GM12878 (cell line): ENCODE measurements around the gene SYNRG. TPM values are rescaled to one million over a fixed set of nuclear protein-coding genes. Genes with fewer than 3 reads are reported as not detected.

Source experiments
- ATAC-seq: fragments of 200-7000 bp; cut with Tn5 transposase; 3 replicates; pipeline ENCODE4 v1.9.1; 2020; ENCODE audit warnings: mild to moderate bottlenecking, moderate library complexity
- BruUV-seq: library from RNA; stranded (reverse); fragments of 400-500 nt; replicated peaks from 2 replicates; lab custom pipeline; 2021; lab: Mats Ljungman, UMichigan
- CTCF ChIA-PET: fragments of 300-600 bp; sonication (Branson Sonifier 250); formaldehyde crosslinking; extraction: SDS; loops from one replicate; lab custom pipeline; 2021; ENCODE audit warnings: inconsistent platforms; lab: Yijun Ruan, JAX
- POLR2A ChIA-PET: fragments of 350-600 bp; formaldehyde crosslinking; extraction: SDS; loops from one replicate; lab custom pipeline; 2021; ENCODE audit warnings: inconsistent platforms; lab: Charles Lee
- RAD21 ChIA-PET: fragments of 300-600 bp; sonication (Branson Sonifier 250); formaldehyde crosslinking; loops from one replicate; lab custom pipeline; 2023; ENCODE audit warnings: antibody characterized with exemption; ENCODE audit not compliant: unreplicated experiment; lab: Charles Lee
- SMC1A ChIA-PET: fragments of 300-600 bp; sonication (Branson Sonifier 250); formaldehyde crosslinking; loops from one replicate; lab custom pipeline; 2023; ENCODE audit not compliant: unreplicated experiment, uncharacterized antibody; lab: Charles Lee
- DNase-seq: peaks from one replicate; pipeline ENCODE4 v3.0.0-alpha.2; 2011; ENCODE audit warnings: low read depth, low spot score
- FAIRE-seq: peaks from 3 replicates; lab custom pipeline; 2011; peaks lifted over from hg19 to GRCh38; lab: Jason Lieb, UNC
- H2AFZ ChIP-seq: 2 replicates; pipeline ENCODE4 v1.6.0; 2011; ENCODE audit warnings: low read depth, low read length, control low read depth; ENCODE audit not compliant: control insufficient read depth
- H3K27ac ChIP-seq: 2 replicates; pipeline ENCODE4 v1.5.1; 2011; ENCODE audit warnings: control low read depth; ENCODE audit not compliant: control insufficient read depth, insufficient read depth
- H3K27me3 ChIP-seq, 2 experiments: replicated peaks in 1 of 2; 2 replicates each; pipeline versions ENCODE4 v1.6.0 to v1.6.1; 2011; ENCODE audit warnings: low read length in 1 of 2; ENCODE audit not compliant: control insufficient read depth in 2 of 2, insufficient read depth in 2 of 2
- H3K36me3 ChIP-seq, 2 experiments: 2 replicates each; pipeline ENCODE4 v1.5.1; 2011; ENCODE audit warnings: low read length in 1 of 2; ENCODE audit not compliant: control insufficient read depth in 2 of 2, insufficient read depth in 2 of 2
- H3K4me1 ChIP-seq: 2 replicates; pipeline ENCODE4 v1.6.1; 2011; ENCODE audit warnings: mild to moderate bottlenecking, low read length, moderate library complexity, mixed read lengths; ENCODE audit not compliant: control insufficient read depth, insufficient read depth
- H3K4me2 ChIP-seq: 2 replicates; pipeline ENCODE4 v1.6.0; 2011; ENCODE audit warnings: control low read depth; ENCODE audit not compliant: control insufficient read depth, insufficient read depth
- H3K4me3 ChIP-seq: fragments of 200-600 bp; sonication (generic); 2 replicates; pipeline ENCODE4 v1.5.1; 2016
- H3K79me2 ChIP-seq: 2 replicates; pipeline ENCODE4 v1.6.0; 2011; ENCODE audit warnings: low read length; ENCODE audit not compliant: control insufficient read depth, insufficient read depth
- H3K9ac ChIP-seq: 2 replicates; pipeline ENCODE4 v1.8.0; 2011; ENCODE audit warnings: low read length, control low read depth, mixed read lengths; ENCODE audit not compliant: control insufficient read depth, insufficient read depth
- H3K9me3 ChIP-seq: replicated peaks from 3 replicates; pipeline ENCODE4 v1.5.1; 2011; ENCODE audit warnings: mild to moderate bottlenecking, low read length; ENCODE audit not compliant: control insufficient read depth, insufficient read depth
- H4K20me1 ChIP-seq: 2 replicates; pipeline ENCODE4 v1.6.0; 2011; ENCODE audit not compliant: control insufficient read depth, insufficient read depth
- DPF2 ChIP-seq: fragments of 450-650 bp; IDR thresholded peaks from 2 replicates; pipeline ENCODE4 v1.6.1; 2017; ENCODE audit warnings: mild to moderate bottlenecking
- FOS ChIP-seq: IDR thresholded peaks from 3 replicates; pipeline ENCODE4 v1.6.1; 2011; ENCODE audit warnings: borderline replicate concordance; ENCODE audit not compliant: insufficient read length; ENCODE audit errors: extremely low read depth
- GATAD2B ChIP-seq: fragments of 450-650 bp; conservative IDR thresholded peaks from 2 replicates; pipeline ENCODE4 v1.6.1; 2017; ENCODE audit warnings: low read depth, mild to moderate bottlenecking, moderate library complexity
- LARP7 ChIP-seq: fragments of 450-650 bp; IDR thresholded peaks from 2 replicates; pipeline ENCODE4 v1.6.1; 2017; ENCODE audit warnings: mild to moderate bottlenecking
- NR2C2 ChIP-seq: IDR thresholded peaks from 2 replicates; pipeline ENCODE4 v1.6.1; 2011; ENCODE audit warnings: borderline replicate concordance, low read depth; ENCODE audit not compliant: control insufficient read depth, insufficient read length
- WGBS: methylation state at CpG from one replicate; pipeline ENCODE4 v1.1.6; 2016; ENCODE audit warnings: low lambda C conversion rate; ENCODE audit not compliant: insufficient replicate concordance, insufficient coverage; ENCODE audit errors: missing lambda C conversion rate; 5-methylcytosine and 5-hydroxymethylcytosine counted together
- in situ Hi-C: fragments of 300-500 bp; cut with MboI; formaldehyde crosslinking; loops from 9 replicates; pipeline ENCODE4 v1.14.3; 2018; ENCODE audit warnings: mixed read lengths
- intact Hi-C: fragments of 100-400 bp; cut with micrococcal nuclease; formaldehyde crosslinking; loops from one replicate; pipeline ENCODE4 v1.14.2; 2022; ENCODE audit not compliant: unreplicated experiment
- polyA plus RNA-seq, 11 experiments: library from polyadenylated mRNA; depleted of rRNA in 4 of 11; unstranded in 6 of 11; stranded (reverse) in 5 of 11; fragments of >200 nt; fragmentation: Nextera tagmentation in 4 of 11; fragmentation: Illumina TruSeq in 1 of 11; extraction: Ambion mirVana in 4 of 11; extraction: Trizol in 1 of 11; gene quantifications; 1 replicate in 1 of 11; 2 replicates in 10 of 11; pipeline versions ENCODE4 v1.2.1 to v1.2.3, GENCODE V29; 2011 to 2016; ENCODE audit warnings: inconsistent platforms in 2 of 11, missing spikeins in 2 of 11, low read depth in 1 of 11
- total RNA-seq, 4 experiments: library from RNA; depleted of rRNA in 3 of 4; stranded (reverse); fragments of >200 nt in 3 of 4; fragmentation: Illumina TruSeq in 1 of 4; extraction: Trizol in 1 of 4; gene quantifications; 2 replicates each; pipeline versions ENCODE4 v1.2.1 to v1.2.3, GENCODE V29; 2013 to 2021
- TF ChIP-seq, protein P1 (sequence below): IDR thresholded peaks from 2 replicates; pipeline ENCODE4 v1.6.1; 2011; ENCODE audit warnings: low read depth, low read length, improper control_type of control experiment, borderline replicate concordance

Gene SYNRG
- total and polyA plus RNA-seq, 10 of the 15 experiments (the other 5 are each of a cell fraction or from before 2014, with no cell fraction given): 5.2 to 40.4 (median 26.7) TPM

DNA sequence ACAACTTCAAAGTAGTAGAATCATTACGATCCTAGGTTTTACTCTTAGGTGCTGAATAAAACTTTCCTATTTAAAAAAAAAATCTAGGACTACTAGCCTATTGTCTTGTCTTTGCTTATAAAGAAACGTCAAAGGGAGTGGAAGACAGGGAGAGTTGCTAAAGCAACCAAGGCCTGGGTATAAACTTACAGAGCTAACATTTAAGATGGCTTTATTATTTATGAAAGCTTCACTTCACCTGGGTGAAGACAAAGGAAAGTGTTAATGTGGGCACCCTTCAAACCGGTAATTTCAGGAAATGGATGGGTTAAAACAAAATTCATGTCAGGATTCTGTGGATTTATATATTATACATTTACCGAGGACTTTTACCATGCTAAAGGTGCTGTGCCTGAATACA, 117.1 kb downstream of the SYNRG start:
- no peak overlapping the region for H3K9ac ChIP-seq
- no peak overlapping the region for H2AFZ ChIP-seq
- RAD21 ChIA-PET: interaction anchor here (0.7 to 2.4 kb wide), 2 partner anchors 85 to 118 kb away, joined by 3 to 10 read pairs; partner anchors contain the start of genes SYNRG and TADA2A
- H3K27ac ChIP-seq: no peak overlapping the region
- no peaks in the 10 kb centered on the region for H3K9me3 ChIP-seq
- no peaks in the 10 kb centered on the region for H3K36me3 ChIP-seq
- H3K27me3 ChIP-seq: no peaks in the 10 kb centered on the region
- ATAC-seq (no peak), FAIRE-seq (no peak)
- 72% methylated on average over 4 of the region's 4 CpGs for WGBS
- SMC1A ChIA-PET: interaction anchor here (0.5 to 2.2 kb wide), 8 partner anchors 10 to 179 kb away, joined by 3 to 14 read pairs (median 5); no protein-coding TSS in a partner anchor
- H3K4me1 ChIP-seq: peaks cover 17% of the 10 kb centered on the region
- peaks cover 13% of the 10 kb centered on the region for H3K79me2 ChIP-seq
- intact Hi-C loops (loop anchor here (5.0 kb wide), 1 partner anchor 85 kb away; the partner anchor contains the start of genes ACACA and TADA2A), in situ Hi-C loops (no loop called here)
- CTCF ChIA-PET: interaction anchor here (0.6 to 2.5 kb wide), 3 partner anchors 38 to 119 kb away, joined by 3 to 10 read pairs (median 8); no protein-coding TSS in a partner anchor
- TF ChIP-seq, protein P1, sequence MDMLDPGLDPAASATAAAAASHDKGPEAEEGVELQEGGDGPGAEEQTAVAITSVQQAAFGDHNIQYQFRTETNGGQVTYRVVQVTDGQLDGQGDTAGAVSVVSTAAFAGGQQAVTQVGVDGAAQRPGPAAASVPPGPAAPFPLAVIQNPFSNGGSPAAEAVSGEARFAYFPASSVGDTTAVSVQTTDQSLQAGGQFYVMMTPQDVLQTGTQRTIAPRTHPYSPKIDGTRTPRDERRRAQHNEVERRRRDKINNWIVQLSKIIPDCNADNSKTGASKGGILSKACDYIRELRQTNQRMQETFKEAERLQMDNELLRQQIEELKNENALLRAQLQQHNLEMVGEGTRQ: no peak
- TF ChIP-seq DPF2 (no peak), LARP7 (no peak), NR2C2 (no peak), FOS (no peak), GATAD2B (no peak)
- TF ChIP-seq, all 136 proteins: peak for 0
- no peaks in the 10 kb centered on the region for H4K20me1 ChIP-seq
- H3K4me3 ChIP-seq: no peak overlapping the region; the same call in 1 of the 2 replicates
- DNase-seq: no peak
- no TSS peak for BruUV-seq
- POLR2A ChIA-PET: no interaction called here
- H3K4me2 ChIP-seq: no peak overlapping the region
